Kidney epithelial cell (primary cell): ENCODE results near the gene CCDC181. TPM values are rescaled to one million over a fixed set of nuclear protein-coding genes. Genes with fewer than 3 reads are reported as not detected.

Source experiments
- DNase-seq: peaks from one replicate; pipeline ENCODE4 v3.0.0-alpha.2; 2010; ENCODE audit warnings: low read depth
- H3K27me3 ChIP-seq: 2 replicates; pipeline ENCODE4 v1.6.0; 2011; ENCODE audit warnings: low read length; ENCODE audit not compliant: control insufficient read depth, insufficient read depth
- H3K36me3 ChIP-seq: 2 replicates; pipeline ENCODE4 v1.5.1; 2011; ENCODE audit warnings: low read length; ENCODE audit not compliant: control insufficient read depth, insufficient read depth
- H3K4me3 ChIP-seq: 2 replicates; pipeline ENCODE4 v1.5.1; 2011; ENCODE audit warnings: low read depth, mild to moderate bottlenecking, control low read depth, low read length
- total RNA-seq: library from RNA; depleted of rRNA; stranded (reverse); fragments of >200 nt; gene quantifications from 2 replicates; pipeline ENCODE4 v1.2.3, GENCODE V29; 2015
- TF ChIP-seq, protein P1 (sequence below): IDR thresholded peaks from 2 replicates; pipeline ENCODE4 v1.5.1; 2011; ENCODE audit warnings: mild to moderate bottlenecking, moderate library complexity, low read length, control low read depth, inconsistent platforms; ENCODE audit not compliant: insufficient read depth, poor library complexity, severe bottlenecking

Gene CCDC181
- total RNA-seq, 1 donor from 2014 or later = 4.8 TPM

DNA sequence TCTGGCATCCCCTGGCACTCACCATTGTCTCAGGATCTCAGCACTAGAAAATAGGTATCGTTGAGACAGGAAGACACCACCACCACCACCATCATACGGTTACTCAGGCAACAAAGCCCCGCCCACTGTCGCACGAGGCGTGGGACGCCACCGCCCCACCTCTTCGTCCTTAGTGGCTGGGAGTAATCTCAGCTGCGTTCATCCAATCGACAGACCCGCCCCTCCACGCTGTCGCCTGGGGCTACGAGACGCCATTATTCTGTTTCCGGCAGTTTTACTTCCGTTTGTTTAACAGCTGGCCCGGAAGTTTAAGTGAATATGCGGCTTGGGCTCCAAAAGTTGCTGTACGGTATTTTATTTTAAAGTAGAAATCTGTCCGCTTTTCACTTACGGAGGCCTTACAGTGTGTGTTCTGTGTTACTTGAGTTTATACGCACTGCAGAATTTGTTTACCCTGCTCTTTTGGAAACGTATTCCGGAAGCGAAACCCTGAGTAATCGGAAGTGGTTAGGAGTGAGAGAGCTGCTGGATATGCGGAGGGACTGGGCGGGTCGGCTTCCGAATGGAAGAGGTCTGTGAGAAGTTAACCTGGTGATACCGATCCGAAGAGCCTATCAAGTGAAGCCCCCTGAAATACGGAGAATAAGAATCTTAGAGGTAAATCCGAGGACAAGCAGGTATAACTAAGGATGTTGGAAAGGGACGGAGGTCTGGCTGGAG, 59.4 kb downstream of the CCDC181 start, which contains the start of the genes BLZF1 and NME7:
BLZF1 (plus strand) TSS at position 510 of the 720 bp plus-strand sequence. CDS start 1,328 bp downstream, outside the sequence.
NME7 (minus strand) TSS at position 112 of the 720 bp plus-strand sequence; CDS start at position 25, 87 bp downstream.
- DNase-seq = peak; percentile 89
- Histone ChIP-seq H3K4me3 (peak within 1 kb of the TSS; percentile 95), H3K27me3 (no peaks in the 10 kb centered on the region), H3K36me3 (no peaks in the 10 kb centered on the region)
- TF ChIP-seq, protein P1, sequence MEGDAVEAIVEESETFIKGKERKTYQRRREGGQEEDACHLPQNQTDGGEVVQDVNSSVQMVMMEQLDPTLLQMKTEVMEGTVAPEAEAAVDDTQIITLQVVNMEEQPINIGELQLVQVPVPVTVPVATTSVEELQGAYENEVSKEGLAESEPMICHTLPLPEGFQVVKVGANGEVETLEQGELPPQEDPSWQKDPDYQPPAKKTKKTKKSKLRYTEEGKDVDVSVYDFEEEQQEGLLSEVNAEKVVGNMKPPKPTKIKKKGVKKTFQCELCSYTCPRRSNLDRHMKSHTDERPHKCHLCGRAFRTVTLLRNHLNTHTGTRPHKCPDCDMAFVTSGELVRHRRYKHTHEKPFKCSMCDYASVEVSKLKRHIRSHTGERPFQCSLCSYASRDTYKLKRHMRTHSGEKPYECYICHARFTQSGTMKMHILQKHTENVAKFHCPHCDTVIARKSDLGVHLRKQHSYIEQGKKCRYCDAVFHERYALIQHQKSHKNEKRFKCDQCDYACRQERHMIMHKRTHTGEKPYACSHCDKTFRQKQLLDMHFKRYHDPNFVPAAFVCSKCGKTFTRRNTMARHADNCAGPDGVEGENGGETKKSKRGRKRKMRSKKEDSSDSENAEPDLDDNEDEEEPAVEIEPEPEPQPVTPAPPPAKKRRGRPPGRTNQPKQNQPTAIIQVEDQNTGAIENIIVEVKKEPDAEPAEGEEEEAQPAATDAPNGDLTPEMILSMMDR = no peak

GRCh38 chr1:169367096-169367685, 60.1 kb downstream of the CCDC181 start:
- peak overlapping the region; percentile 95 for H3K4me3 ChIP-seq
- DNase-seq = no peak
- TF ChIP-seq, protein P1 = no peak
- H3K36me3 ChIP-seq = no peaks in the 10 kb centered on the region
- no peaks in the 10 kb centered on the region for H3K27me3 ChIP-seq

- Histone ChIP-seq H3K27me3 (no peaks in the 10 kb centered on the region), H3K36me3 (no peaks in the 10 kb centered on the region), H3K4me3 (no peak overlapping the region)
- TF ChIP-seq, protein P1 = no peak
- DNase-seq = peak; percentile 37
Measured at GRCh38 chr1:169364948-169365347, 62.3 kb downstream of the CCDC181 start.

- DNase-seq = peak; percentile 72
- no peaks in the 10 kb centered on the region for H3K27me3 ChIP-seq
- TF ChIP-seq, protein P1 = no peak
- no peaks in the 10 kb centered on the region for H3K36me3 ChIP-seq
- no peak overlapping the region for H3K4me3 ChIP-seq
Measured at GRCh38 chr1:169363046-169363730, 64.1 kb downstream of the CCDC181 start.

DNA sequence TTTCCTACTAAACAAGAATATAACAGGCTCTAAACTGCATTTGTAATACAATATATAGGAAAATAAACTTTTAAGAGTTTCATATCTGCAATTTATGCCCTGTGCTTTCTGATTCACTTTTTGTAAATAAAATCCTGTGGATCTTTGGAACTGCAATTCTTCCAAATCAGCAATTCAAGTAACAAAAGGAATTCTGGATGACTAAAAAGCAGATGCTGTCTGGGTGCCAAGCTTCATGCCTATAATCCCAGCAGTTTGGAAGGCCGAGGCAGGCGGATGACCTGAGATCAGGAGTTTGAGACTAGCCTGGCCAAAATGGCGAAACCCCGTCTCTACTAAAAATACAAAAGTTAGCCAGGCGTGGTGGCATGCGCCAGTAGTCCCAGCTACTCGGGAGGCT, 66.0 kb downstream of the CCDC181 start:
- H3K36me3 ChIP-seq = no peaks in the 10 kb centered on the region
- TF ChIP-seq, protein P1 = no peak
- no peaks in the 10 kb centered on the region for H3K27me3 ChIP-seq
- no peak for DNase-seq
- no peak overlapping the region for H3K4me3 ChIP-seq
